ENCODE data around the gene CDCP2.
"Not testable (repeated sequence)": the region's sequence is repeated elsewhere in the genome, so short reads cannot be mapped to it uniquely, and the experiment has no call there.

The CDCP2 gene

DNA sequence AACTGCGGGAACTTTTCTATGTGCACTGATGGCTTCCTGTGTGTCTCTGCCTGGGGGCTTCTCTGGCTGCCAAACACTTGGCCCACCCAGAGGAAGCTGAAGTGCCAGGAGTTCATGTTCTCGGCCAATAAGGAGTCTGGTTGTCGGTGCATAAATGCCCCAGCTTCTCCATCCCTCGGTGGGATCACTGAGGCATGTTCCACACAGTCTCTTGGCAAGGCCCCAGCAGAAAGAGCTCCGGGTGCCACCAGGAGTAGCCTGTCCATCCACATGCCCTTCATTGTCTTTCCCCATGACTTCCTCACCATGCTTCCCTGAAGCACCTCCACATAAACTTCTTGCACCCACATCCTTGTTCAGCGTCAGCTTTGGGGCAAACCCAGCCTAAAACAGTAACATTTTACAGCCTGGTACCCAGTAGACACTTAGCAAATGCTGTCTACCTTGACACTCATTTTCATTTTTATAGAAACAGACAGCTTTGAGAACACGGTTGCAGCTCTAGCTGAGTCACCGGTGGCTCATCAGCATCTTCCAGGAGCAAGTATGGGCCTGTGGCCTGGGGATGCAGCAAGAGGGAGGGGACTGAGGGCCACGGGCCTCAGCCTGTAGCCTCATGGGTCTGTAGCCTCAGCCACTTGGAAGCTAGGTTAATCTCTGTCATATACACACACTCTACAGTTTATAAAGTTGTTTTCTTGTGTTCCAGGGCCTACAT lies 14.8 kb upstream of the CDCP2 start:
- no peak for DNase-seq

DNA sequence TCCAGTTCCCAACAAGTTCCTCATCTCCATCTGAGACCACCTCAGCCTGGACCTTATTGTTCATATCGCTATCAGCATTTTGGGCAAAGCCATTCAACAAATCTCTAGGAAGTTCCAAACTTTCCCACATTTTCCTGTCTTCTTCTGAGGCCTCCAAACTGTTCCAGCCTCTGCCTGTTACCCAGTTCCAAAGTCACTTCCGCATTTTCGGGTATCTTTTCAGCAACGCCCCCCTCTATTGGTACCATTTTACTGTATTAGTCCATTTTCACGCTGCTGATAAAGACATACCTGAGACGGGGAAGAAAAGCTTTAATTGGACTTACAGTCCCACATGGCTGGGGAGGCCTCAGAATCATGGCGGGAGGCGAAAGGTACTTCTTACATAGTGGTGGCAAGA lies 13.6 kb upstream of the CDCP2 start:
- not testable (repeated sequence) for DNase-seq

DNA sequence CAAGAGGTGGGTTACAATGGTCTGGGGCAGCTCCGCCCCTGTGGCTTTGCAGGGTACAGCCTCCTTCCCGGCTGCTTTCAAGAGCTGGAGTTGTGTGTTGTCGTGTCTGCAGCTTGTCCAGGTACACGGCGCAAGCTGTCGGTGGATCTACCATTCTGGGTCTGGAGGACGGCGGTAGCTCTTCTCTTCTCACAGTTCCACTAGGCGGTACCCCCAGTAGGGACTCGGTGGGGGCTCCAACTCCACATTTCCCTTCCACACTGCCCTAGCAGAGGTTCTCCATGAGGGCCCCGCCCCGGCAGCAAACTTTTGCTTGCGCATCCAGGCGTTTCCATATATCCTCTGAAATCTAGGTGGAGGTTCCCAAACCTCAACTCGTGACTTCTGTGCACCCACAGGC lies 12.3 kb upstream of the CDCP2 start:
- DNase-seq: no peak

DNA sequence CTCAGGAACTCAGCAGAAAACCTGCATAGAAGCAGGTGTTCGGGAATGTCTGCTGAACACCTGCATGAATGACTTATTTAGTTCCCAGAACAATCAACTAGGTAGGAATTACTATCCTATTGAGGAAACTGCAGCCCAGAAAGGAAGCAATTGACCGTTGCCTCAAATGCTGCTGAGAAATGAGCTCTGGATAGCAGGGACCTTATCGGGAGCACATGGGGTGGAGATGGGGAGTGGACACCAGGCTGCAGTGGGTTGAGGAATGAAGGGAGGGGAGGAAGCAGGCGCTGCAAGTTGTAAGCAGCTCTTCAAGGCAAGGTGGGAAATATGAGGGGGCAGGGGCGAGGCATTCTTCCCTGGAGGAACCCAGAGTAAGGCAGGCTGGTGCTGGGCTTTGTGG lies 10.8 kb upstream of the CDCP2 start:
- DNase-seq: no peak

DNA sequence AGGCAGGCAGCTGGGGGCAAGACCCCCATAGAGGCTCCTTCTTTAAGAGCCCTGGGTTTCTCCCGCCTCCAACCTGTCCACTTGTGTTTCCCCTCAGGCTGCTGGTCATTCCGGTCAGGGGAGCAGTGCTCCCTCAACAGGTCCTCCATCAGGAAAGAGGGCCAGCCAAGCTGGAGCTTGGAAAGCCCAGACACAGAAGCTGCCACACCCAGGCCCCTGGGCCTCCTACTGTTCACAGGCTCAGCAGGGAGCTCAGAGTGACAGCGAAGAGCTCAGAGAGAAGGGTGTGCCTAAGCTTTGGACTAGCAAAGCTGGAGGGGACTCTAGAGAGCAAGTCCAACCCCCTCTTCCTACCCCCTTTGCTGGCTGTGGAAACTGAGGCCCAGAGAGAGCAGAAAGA lies 10.3 kb upstream of the CDCP2 start:
- DNase-seq: no peak

GRCh38 chr1:54161495-54162168 lies 8.8 kb upstream of the CDCP2 start:
- no peak for DNase-seq

GRCh38 chr1:54160351-54160750 lies 7.6 kb upstream of the CDCP2 start:
- no peak for DNase-seq

- DNase-seq: no peak
Measured at GRCh38 chr1:54159733-54160316, 7.0 kb upstream of the CDCP2 start.

GRCh38 chr1:54158071-54158470 lies 5.3 kb upstream of the CDCP2 start:
- no peak for DNase-seq

DNA sequence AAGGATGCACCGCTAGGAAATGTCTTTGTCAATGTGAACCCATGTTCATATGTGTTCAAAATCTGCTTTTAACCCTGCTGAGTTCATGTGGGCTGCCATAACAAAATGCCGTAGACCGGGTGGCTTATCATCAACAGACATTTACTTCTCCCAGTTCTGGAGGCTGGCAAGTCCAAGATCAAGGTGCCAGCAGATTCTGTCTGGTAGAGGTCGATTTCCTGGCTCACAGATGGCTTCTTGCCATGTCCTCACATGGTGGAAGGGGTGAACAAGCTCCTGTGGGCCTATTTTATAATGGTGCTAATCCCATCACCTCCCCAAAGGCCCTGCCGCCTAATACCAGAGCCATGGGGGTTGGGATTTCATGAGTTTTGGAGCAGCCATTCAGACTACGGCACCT lies 4.6 kb upstream of the CDCP2 start:
- no peak for DNase-seq

GRCh38 chr1:54156986-54157385 lies 4.2 kb upstream of the CDCP2 start:
- no peak for DNase-seq

- no peak for DNase-seq
Measured at GRCh38 chr1:54156201-54156600, 3.4 kb upstream of the CDCP2 start.

GRCh38 chr1:54153535-54154439 lies 987 bp upstream of the CDCP2 start:
- peak in 1 of 2 donors; percentile 3 for DNase-seq

GRCh38 chr1:54151013-54151412 lies 1.8 kb downstream of the CDCP2 start:
- no peak for DNase-seq

- DNase-seq: no peak
Measured at GRCh38 chr1:54149734-54150133, 3.1 kb downstream of the CDCP2 start.

GRCh38 chr1:54144366-54144765 lies 8.4 kb downstream of the CDCP2 start:
- no peak for DNase-seq

DNA sequence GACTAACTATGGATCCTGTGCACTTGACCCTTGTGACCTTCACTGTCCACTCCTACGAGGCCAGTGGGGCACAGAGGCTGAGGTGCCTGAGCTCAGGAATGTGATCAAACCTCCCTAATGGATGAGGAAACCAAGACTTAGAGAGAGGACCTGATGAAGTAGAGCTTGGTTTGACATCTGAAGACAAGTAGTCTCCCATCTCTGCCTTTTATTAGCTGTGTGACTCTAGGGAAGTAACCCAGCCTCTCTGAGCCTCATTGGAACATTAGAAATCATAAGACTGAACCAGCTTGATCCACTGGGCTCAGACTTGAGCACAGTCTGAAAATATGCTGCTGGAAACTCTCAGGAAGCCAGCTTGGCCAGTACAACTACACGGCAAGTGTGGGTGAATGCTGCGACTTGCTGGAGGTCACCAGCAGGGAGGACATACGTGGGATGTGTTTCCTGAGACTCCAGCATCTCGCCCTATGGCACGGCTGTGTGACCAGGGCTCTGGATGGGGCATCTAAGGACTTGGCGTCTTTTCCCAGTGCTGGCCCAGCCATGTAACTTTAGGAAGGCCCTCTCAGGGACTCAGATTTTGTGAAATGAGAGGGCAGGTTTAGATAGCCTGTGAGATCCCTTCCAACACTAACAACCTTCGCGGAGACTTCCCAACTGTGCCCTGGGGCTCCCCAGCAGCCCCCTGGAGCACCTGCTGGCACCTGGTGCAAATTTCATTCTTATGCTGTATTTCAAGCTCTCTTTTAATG lies 10.5 kb downstream of the CDCP2 start:
- DNase-seq: no peak

GRCh38 chr1:54139711-54140110 lies 13.1 kb downstream of the CDCP2 start:
- no peak for DNase-seq

GRCh38 chr1:54138994-54139393 lies 13.8 kb downstream of the CDCP2 start:
- DNase-seq: no peak

- no peak for DNase-seq
Measured at GRCh38 chr1:54137534-54138061, 15.2 kb downstream of the CDCP2 start.

- no peak for DNase-seq
Measured at GRCh38 chr1:54136963-54137533, 15.8 kb downstream of the CDCP2 start.
